Measurements from ENCODE around the gene TREH. TPM values are rescaled to one million over a fixed set of nuclear protein-coding genes. Genes with fewer than 3 reads are reported as not detected.

The TREH gene
- total and polyA plus RNA-seq, 2 of the 8 experiments (the other 6 are each of a cell fraction or from before 2014, with no cell fraction given), result 0.03 TPM; not detected in 1

DNA sequence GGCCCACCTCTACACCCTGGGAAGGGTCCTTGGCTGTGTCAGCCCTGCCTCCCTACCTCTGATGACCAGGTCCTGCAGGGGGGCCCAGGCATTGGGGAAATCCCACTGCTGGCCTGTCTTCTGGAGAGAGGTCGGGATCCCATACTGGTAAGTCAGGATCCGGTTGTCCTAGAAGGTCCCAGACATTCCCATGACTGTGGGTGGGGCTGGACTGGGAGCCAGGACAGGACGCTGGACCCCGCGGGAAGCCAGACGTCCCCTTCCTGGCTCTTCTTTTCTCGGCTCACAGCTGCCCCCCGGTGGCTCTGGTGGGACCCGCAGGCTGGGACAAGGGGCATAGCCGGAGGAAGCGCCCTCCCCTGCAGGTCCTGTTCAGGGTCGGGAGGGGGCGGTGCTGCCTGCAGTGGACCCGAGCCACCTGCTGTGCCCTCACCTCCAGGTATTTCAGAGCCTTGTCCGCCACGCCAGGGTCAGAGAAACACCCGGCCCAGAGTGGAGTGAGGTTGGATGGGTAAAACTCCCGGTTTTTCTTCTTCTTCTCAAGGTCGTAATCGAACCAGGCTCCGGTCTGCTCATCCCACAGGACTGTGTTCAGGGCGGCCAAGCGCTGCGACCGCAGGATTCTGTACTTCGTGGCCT, 20.0 kb downstream of the TREH start:
- H3K4me2 ChIP-seq (ENCODE audit: insufficient read depth in 1 of 2, low read depth in 2 of 2, low read length in 2 of 2), result peak overlapping the region; percentile 0 to 41; a peak in 3 of 4 replicates
- peak overlapping the region; percentile 61; the same call in 1 of the 2 replicates for H2BK15ac ChIP-seq (ENCODE audit: low read length)
- peak; percentile 79 for FAIRE-seq
- TF ChIP-seq BACH1 (IDR thresholded peaks at IDR 0.05; ENCODE audit: low read length) (peak; percentile 47; the same call in 1 of the 2 replicates), TAF7 (optimal IDR thresholded peaks at IDR 0.05; ENCODE audit: borderline replicate concordance, low read depth, low read length) (peak; percentile 34), GTF2F1 (IDR thresholded peaks at IDR 0.05; ENCODE audit: borderline replicate concordance, low read depth, low read length) (no peak), POLR2AphosphoS5 (IDR thresholded peaks at IDR 0.05; ENCODE audit: low read depth, low read length) (peak; percentile 72), TEAD4 (IDR thresholded peaks at IDR 0.05; ENCODE audit: low read depth, low read length) (peak; percentile 71), FOSL1 (IDR thresholded peaks at IDR 0.05; ENCODE audit: insufficient read depth, low read depth, low read length) (no peak), RAD21 (IDR thresholded peaks at IDR 0.05 in 1 of 2, conservative IDR thresholded peaks at IDR 0.05 in 1 of 2; ENCODE audit: low read depth in 2 of 2, low read length in 2 of 2) (peak; percentile 86 to 88), HDAC6 (IDR thresholded peaks at IDR 0.05; ENCODE audit: low read depth, low read length) (no peak), HDAC2 (IDR thresholded peaks at IDR 0.05; ENCODE audit: borderline replicate concordance in 1 of 2, low read depth in 2 of 2, low read length in 2 of 2) (peak; percentile 26 to 30; a peak in 1 of 4 replicates), CHD2 (IDR thresholded peaks at IDR 0.05; ENCODE audit: low read length) (0 out of 2 replicates have a peak, but pooled peaks have one; percentile 13), JUN (IDR thresholded peaks at IDR 0.05; ENCODE audit: low read depth, low read length) (no peak)

More for the DNA sequence above, 20.0 kb downstream of the TREH start:
- no peaks in the 10 kb centered on the region for H3K27me3 ChIP-seq (replicated peaks in 1 of 4; ENCODE audit: control insufficient read depth in 3 of 4, extremely low read depth in 1 of 4, insufficient read depth in 3 of 4, low read length in 3 of 4)
- H3K56ac ChIP-seq (replicated peaks; ENCODE audit: insufficient read length, low read depth, low read length), result no peak overlapping the region
- WGBS, 2 experiments (ENCODE audit: extremely low coverage in 1 of 2, insufficient coverage in 1 of 2, insufficient read length in 1 of 2, insufficient replicate concordance in 2 of 2, low coverage in 1 of 2, low lambda C conversion rate in 2 of 2, missing lambda C conversion rate in 1 of 2), result 24% methylated on average over 26 of the region's 26 CpGs; no CpG with 5 or more reads in 1 of the 2 experiments
- no peak overlapping the region for H4K5ac ChIP-seq (ENCODE audit: insufficient read length, low read depth, low read length)
- no peak overlapping the region; a peak in 1 of 7 replicates for H3K9ac ChIP-seq (replicated peaks in 1 of 4; ENCODE audit: extremely low read depth in 1 of 4, low read depth in 3 of 4, low read length in 3 of 4)
- H4K8ac ChIP-seq (ENCODE audit: extremely low read depth, insufficient read depth, low read length), result no peak overlapping the region
- H2BK120ac ChIP-seq (replicated peaks; ENCODE audit: low read depth, low read length), result no peak overlapping the region
- no peak overlapping the region for H3K23ac ChIP-seq (ENCODE audit: insufficient read length)
- H4K91ac ChIP-seq (replicated peaks; ENCODE audit: insufficient read length, low read length), result no peak overlapping the region
- peak; percentile 88 to 100 for DNase-seq (ENCODE audit: low read depth in 1 of 2, low spot score in 2 of 2)
- H3K27ac ChIP-seq (ENCODE audit: low read depth, low read length), result no peak overlapping the region
- peak overlapping the region; percentile 60 for H3K18ac ChIP-seq (ENCODE audit: extremely low read depth, low read length)
- H3K9me3 ChIP-seq (ENCODE audit: insufficient read depth in 2 of 2, low read depth in 1 of 2, low read length in 1 of 2), result no peaks in the 10 kb centered on the region
- no peak overlapping the region for H2AK5ac ChIP-seq (ENCODE audit: low read depth, low read length)
- H3K79me1 ChIP-seq (ENCODE audit: low read depth, low read length), result no peaks in the 10 kb centered on the region
- H2BK12ac ChIP-seq (ENCODE audit: low read depth, low read length), result peak overlapping the region; percentile 80; the same call in 1 of the 2 replicates
- H3K14ac ChIP-seq (ENCODE audit: insufficient read length), result no peak overlapping the region
- H3K79me2 ChIP-seq (ENCODE audit: control insufficient read depth in 1 of 2, insufficient read depth in 2 of 2, low read length in 2 of 2), result no peaks in the 10 kb centered on the region
- no peak overlapping the region for H2BK20ac ChIP-seq (ENCODE audit: low read length)
- peaks cover 2 to 6% of the 10 kb centered on the region in 2 experiments for H4K20me1 ChIP-seq (replicated peaks in 1 of 2; ENCODE audit: control insufficient read depth in 1 of 2, insufficient read depth in 2 of 2, low read length in 2 of 2)
- peaks cover 0 to 10% (median 5%) of the 10 kb centered on the region in 4 experiments; a peak in 5 of 8 replicates for H3K36me3 ChIP-seq (ENCODE audit: control insufficient read depth in 2 of 4, insufficient read depth in 4 of 4, low read length in 3 of 4)
- H2BK5ac ChIP-seq (ENCODE audit: low read depth, low read length), result peak overlapping the region; percentile 75; the same call in 1 of the 2 replicates
- no peak overlapping the region; the same call in 1 of the 2 replicates for H2AFZ ChIP-seq (ENCODE audit: low read length)
- H3K4ac ChIP-seq (replicated peaks; ENCODE audit: insufficient read length, low read depth, low read length), result no peak overlapping the region
- no peak overlapping the region for H3K4me3 ChIP-seq (ENCODE audit: extremely low read depth in 1 of 4, insufficient read depth in 2 of 4, low read depth in 3 of 4, low read length in 4 of 4)
- ChIA-PET POLR2A (ENCODE audit: partially characterized antibody) (interaction anchor here (1.0 to 16.1 kb wide), 15 partner anchors 8 to 266 kb away, joined by 3 to 271 read pairs (median 4); partner anchors contain the start of genes BCL9L, DDX6 and PHLDB1), CTCF (ENCODE audit: partially characterized antibody) (interaction anchor here (0.7 to 8.5 kb wide), 27 partner anchors 8 to 318 kb away, joined by 3 to 89 read pairs (median 6); partner anchors contain the start of genes PHLDB1 and UPK2)
- H3K4me1 ChIP-seq (replicated peaks in 1 of 4; ENCODE audit: control insufficient read depth in 3 of 4, insufficient read depth in 4 of 4, low read length in 3 of 4), result peaks cover 0 to 27% (median 22%) of the 10 kb centered on the region in 4 experiments; a peak in 6 of 7 replicates
- no peaks in the 10 kb centered on the region; the same call in 1 of the 2 replicates for H3K23me2 ChIP-seq (ENCODE audit: low read depth, low read length)
